BJ (cell line): ENCODE measurements around the gene DFFA. TPM values are rescaled to one million over a fixed set of nuclear protein-coding genes. Genes with fewer than 3 reads are reported as not detected.

ENCODE experiments used
- CTCF ChIA-PET: fragments of 350-600 bp; formaldehyde crosslinking; extraction: SDS; loops from one replicate; lab custom pipeline; 2021; ENCODE audit warnings: antibody characterized with exemption, inconsistent platforms; lab: Yijun Ruan, JAX
- POLR2A ChIA-PET: fragments of 300-600 bp; sonication (Branson Sonifier 250); formaldehyde crosslinking; extraction: SDS; loops from one replicate; lab custom pipeline; 2021; ENCODE audit warnings: antibody characterized with exemption; lab: Charles Lee
- DNase-seq: peaks from one replicate; pipeline ENCODE4 v3.0.0-alpha.2; 2011; ENCODE audit warnings: low read depth
- H3K27me3 ChIP-seq: 2 replicates; pipeline ENCODE4 v1.6.0; 2011; ENCODE audit warnings: low read length; ENCODE audit not compliant: control insufficient read depth, insufficient read depth
- H3K36me3 ChIP-seq: 2 replicates; pipeline ENCODE4 v1.5.1; 2011; ENCODE audit warnings: low read length; ENCODE audit not compliant: control insufficient read depth, insufficient read depth
- H3K4me3 ChIP-seq: 2 replicates; pipeline ENCODE4 v1.5.1; 2011; ENCODE audit warnings: low read depth, mild to moderate bottlenecking, control low read depth, low read length
- CTCF ChIP-seq: IDR thresholded peaks from 2 replicates; pipeline ENCODE4 v1.5.1; 2011; ENCODE audit warnings: low read depth, mild to moderate bottlenecking, control low read depth, inconsistent platforms, low read length, moderate library complexity; ENCODE audit not compliant: insufficient read depth
- polyA plus RNA-seq: library from polyadenylated mRNA; depleted of rRNA; stranded (reverse); fragments of >200 nt; gene quantifications from 2 replicates; pipeline ENCODE4 v1.2.3, GENCODE V29; 2011

The DFFA gene
- polyA plus RNA-seq, 1 experiment: 33.8 TPM

- no peak for DNase-seq
- CTCF ChIA-PET: interaction anchor here (1.7 to 1.9 kb wide), 2 partner anchors 19 to 44 kb away, joined by 4 to 6 read pairs; no protein-coding TSS in a partner anchor
- Histone ChIP-seq H3K36me3 (no peaks in the 10 kb centered on the region), H3K4me3 (no peak within 1 kb of the TSS), H3K27me3 (no peaks in the 10 kb centered on the region)
- TF ChIP-seq CTCF: no peak
- POLR2A ChIA-PET: no interaction called here
Measured at GRCh38 chr1:10449751-10450150, 22.6 kb downstream of the DFFA start, which contains the start of gene CORT. TSS of gene CORT (plus strand) at chr1:10450031. CDS start at chr1:10450224, 193 bp downstream.

GRCh38 chr1:10446790-10447422 is 25.4 kb downstream of the DFFA start:
- ChIA-PET POLR2A (no interaction called here), CTCF (interaction anchor here (1.1 to 1.4 kb wide), 2 partner anchors 14 to 17 kb away, joined by 3 read pairs; no protein-coding TSS in a partner anchor)
- Histone ChIP-seq H3K27me3 (no peaks in the 10 kb centered on the region), H3K36me3 (no peaks in the 10 kb centered on the region), H3K4me3 (no peak overlapping the region)
- no peak for DNase-seq
- TF ChIP-seq CTCF: no peak

- ChIA-PET CTCF (interaction anchor here (3.6 kb wide), 1 partner anchor 14 kb away, joined by 15 read pairs; the partner anchor contains the start of gene CENPS), POLR2A (no interaction called here)
- H3K4me3 ChIP-seq: no peak overlapping the region
- H3K36me3 ChIP-seq: no peaks in the 10 kb centered on the region
- DNase-seq: no peak
- no peak for TF ChIP-seq CTCF
- no peaks in the 10 kb centered on the region for H3K27me3 ChIP-seq
Measured at GRCh38 chr1:10444795-10445397, 27.4 kb downstream of the DFFA start.

- Histone ChIP-seq H3K36me3 (no peaks in the 10 kb centered on the region), H3K27me3 (no peaks in the 10 kb centered on the region), H3K4me3 (no peak overlapping the region)
- DNase-seq: no peak
- TF ChIP-seq CTCF: no peak
- ChIA-PET CTCF (interaction anchor here (3.6 kb wide), 1 partner anchor 13 kb away, joined by 15 read pairs; the partner anchor contains the start of gene CENPS), POLR2A (no interaction called here)
Measured at GRCh38 chr1:10444248-10444647, 28.1 kb downstream of the DFFA start.

- TF ChIP-seq CTCF: no peak
- no peaks in the 10 kb centered on the region for H3K36me3 ChIP-seq
- POLR2A ChIA-PET: no interaction called here
Measured at GRCh38 chr1:10440794-10441193, 31.5 kb downstream of the DFFA start.

More at GRCh38 chr1:10440794-10441193, 31.5 kb downstream of the DFFA start:
- Histone ChIP-seq H3K27me3 (no peaks in the 10 kb centered on the region), H3K4me3 (no peak overlapping the region)
- DNase-seq: no peak
- CTCF ChIA-PET: interaction anchor here (1.0 kb wide), 1 partner anchor 54 kb away, joined by 3 read pairs; no protein-coding TSS in a partner anchor
